GM13977 (cell line): Measurements from ENCODE around the gene HBG1.

ENCODE experiments used
- DNase-seq: peaks from one replicate; pipeline ENCODE4 v3.0.0; 2012; ENCODE audit warnings: low spot score
- in situ Hi-C: fragments of 300-500 bp; cut with MboI; formaldehyde crosslinking; loops from one replicate; pipeline ENCODE4 v1.12.0; 2022; ENCODE audit warnings: low sequenced_read_pairs, low pct_unique_long_range_greater_than_20kb, mixed read lengths, inconsistent platforms; ENCODE audit not compliant: unreplicated experiment
- TF ChIP-seq, protein P1 (sequence below): IDR thresholded peaks from 2 replicates; pipeline ENCODE4 v1.5.1; 2012; ENCODE audit warnings: mild to moderate bottlenecking, control low read depth; ENCODE audit not compliant: insufficient read depth; ENCODE audit errors: extremely low read depth, missing control alignments

The HBG1 gene

DNA sequence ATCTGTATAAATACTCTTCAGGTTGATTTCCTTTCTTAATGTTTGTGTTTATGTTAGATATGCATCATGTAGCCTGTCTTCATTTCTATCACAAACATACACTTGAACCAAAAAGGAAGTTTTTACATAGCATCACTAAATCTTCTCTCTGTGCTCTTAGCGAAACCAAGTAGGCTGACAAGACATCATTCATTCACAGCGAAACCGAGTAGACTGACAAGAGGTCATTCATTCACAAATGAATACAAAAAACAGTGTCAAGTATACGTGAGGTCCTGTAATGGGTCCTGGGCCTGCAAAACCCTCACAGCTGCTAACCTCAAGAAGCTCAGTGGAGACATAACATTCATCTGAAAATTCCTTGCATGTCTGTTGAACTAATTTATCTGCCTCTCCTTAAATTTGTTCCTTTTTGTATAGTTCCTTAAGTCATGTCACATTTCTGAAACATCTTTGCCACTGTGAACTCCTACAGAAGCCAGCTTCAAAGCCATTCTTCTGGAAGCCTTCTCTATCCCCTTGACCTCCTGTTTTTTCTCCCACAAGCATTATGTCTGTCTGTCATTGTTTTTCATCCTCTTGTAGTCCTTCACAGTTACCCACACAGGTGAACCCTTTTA is 29.9 kb upstream of the HBG1 start:
- in situ Hi-C loops = no loop called here
- TF ChIP-seq, protein P1, sequence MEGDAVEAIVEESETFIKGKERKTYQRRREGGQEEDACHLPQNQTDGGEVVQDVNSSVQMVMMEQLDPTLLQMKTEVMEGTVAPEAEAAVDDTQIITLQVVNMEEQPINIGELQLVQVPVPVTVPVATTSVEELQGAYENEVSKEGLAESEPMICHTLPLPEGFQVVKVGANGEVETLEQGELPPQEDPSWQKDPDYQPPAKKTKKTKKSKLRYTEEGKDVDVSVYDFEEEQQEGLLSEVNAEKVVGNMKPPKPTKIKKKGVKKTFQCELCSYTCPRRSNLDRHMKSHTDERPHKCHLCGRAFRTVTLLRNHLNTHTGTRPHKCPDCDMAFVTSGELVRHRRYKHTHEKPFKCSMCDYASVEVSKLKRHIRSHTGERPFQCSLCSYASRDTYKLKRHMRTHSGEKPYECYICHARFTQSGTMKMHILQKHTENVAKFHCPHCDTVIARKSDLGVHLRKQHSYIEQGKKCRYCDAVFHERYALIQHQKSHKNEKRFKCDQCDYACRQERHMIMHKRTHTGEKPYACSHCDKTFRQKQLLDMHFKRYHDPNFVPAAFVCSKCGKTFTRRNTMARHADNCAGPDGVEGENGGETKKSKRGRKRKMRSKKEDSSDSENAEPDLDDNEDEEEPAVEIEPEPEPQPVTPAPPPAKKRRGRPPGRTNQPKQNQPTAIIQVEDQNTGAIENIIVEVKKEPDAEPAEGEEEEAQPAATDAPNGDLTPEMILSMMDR = no peak
- no peak for DNase-seq

DNA sequence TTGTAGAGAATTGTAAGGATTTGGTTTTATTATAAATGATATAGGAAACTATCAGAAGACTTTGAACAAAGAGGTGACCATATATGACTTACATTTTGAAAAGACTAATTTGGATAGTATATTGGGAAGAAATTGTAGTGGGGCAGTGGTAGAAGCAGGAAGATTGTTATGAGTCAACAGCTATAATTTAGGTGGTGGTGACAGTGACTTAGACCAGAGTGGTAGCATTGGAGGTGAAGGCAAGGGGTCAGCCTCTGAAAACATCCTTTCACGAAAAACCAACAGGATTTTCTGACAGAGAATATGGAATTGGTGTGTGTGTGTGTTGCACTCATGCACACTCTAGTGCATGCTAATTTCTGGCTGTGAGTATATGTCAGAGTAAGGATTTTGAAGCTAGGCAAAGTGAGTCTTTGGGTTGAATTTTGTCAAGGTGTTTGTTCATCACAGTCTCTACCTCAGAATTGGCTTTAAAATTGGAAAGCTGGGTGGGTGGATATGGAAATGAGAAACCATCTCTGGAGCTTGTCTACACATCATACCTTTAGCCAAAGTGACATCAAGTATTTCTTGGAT is 28.2 kb upstream of the HBG1 start:
- in situ Hi-C loops = no loop called here

DNA sequence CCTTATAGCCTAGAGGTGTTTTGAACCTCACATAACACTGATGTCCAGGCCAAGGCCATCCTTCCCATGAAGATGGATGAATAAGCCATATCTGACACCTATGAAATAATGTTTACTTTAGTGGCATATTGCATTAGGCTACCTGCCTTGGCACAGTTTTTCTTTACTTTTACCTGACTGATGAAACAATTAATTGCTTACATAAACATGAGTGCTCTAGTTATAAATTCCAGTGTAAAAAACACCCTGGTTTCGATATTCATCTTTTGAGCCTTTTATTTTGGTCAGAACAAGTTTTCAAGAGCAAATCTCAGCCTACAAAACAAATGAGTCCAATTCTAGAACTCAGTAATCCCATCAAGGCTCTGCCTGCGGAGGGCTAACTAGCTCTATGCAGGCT is 27.0 kb upstream of the HBG1 start:
- DNase-seq = no peak
- in situ Hi-C loops = no loop called here

More for the DNA sequence above, 28.2 kb upstream of the HBG1 start:
- DNase-seq = no peak
- TF ChIP-seq, protein P1 = no peak

DNA sequence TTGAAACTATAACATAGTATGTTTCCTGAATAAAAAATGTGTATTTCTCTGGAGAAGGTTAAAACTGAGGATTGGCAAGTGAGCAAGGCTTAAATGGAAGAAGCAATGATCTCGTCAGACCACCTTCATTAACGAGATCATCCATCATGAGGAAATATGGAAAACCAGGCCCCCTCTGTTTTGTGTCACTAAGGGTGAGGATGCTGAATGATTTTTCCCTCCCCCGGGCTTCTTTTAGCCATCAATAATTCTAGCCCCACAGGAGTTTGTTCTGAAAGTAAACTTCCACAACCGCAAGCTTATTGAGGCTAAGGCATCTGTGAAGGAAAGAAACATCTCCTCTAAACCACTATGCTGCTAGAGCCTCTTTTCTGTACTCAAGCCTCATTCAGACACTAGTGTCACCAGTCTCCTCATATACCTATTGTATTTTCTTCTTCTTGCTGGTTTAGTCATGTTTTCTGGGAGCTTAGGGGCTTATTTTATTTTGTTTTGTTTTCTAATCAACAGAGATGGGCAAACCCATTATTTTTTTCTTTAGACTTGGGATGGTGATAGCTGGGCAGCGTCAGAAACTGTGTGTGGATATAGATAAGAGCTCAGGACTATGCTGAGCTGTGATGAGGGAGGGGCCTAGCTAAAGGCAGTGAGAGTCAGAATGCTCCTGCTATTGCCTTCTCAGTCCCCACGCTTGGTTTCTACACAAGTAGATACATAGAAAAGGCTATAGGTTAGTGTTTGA is 25.9 kb upstream of the HBG1 start:
- DNase-seq = no peak
- TF ChIP-seq, protein P1 = no peak
- in situ Hi-C loops = no loop called here

More for the DNA sequence above, 27.0 kb upstream of the HBG1 start:
- TF ChIP-seq, protein P1 = no peak

DNA sequence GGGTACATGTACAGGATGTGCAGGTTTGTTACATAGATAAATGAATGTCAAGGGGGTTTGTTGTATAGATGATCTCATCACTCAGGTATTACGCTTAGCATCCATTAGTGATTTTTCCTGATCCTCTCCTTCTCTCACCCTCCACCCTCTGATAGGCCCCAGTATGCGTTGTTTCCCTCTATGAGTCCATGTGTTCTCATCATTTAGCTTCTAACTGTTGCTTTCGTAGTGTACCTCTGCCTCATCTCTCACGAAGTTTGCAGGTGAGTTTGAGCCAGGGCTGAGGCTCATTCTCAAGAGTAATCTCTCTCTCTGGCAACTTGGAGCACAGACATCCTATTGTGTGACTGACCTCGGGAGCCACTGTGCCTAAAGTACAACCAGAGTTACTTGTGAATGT is 24.7 kb upstream of the HBG1 start:
- DNase-seq = no peak
- in situ Hi-C loops = no loop called here
- TF ChIP-seq, protein P1 = no peak

DNA sequence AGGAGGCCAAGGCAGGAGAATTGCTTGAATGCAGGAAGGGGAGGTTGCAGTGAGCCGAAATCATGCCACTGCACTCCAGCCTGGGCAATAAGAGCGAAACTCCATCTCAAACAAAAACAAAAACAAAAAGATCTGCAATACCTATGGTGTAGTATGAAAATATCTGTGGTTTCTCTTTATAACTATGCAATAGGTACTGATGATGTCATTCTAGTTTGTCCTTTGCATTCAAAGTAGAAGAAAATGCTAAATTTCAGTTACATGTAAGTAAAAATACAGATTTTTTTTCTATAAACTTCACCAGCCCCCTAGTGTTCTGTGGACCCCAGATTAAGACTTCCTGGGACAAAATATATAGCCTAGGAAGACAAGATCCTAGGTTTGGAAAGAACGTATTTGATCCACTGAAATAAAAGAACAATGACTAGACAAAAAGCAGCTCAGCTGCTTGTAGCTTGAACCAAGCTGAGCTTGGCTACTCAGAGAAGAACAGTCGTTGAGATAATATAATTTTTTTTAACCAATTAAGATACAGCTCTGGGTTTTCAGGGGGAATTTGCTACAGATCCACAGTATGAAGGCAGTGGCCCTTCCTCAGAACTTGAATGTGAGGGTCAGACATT is 22.8 kb upstream of the HBG1 start:
- in situ Hi-C loops = no loop called here
- DNase-seq = no peak
- TF ChIP-seq, protein P1 = no peak
